ENCODE data around the gene EIF4EBP2.
A peak's percentile ranks its signal among the peaks of the same experiment; 100 is the strongest.

Gene EIF4EBP2

GRCh38 chr10:70379581-70380176, 24.3 kb upstream of the EIF4EBP2 start:
- peak in 1 of 5 experiments; percentile 16 for DNase-seq

- no peak for DNase-seq
These were observed 23.4 kb upstream of the EIF4EBP2 start for GRCh38 chr10:70380350-70381135.

- DNase-seq: peak in 3 of 5 experiments; percentile 9 to 63 (median 12)
These were observed 22.2 kb upstream of the EIF4EBP2 start for GRCh38 chr10:70381471-70382421.

GRCh38 chr10:70391654-70392053, 12.3 kb upstream of the EIF4EBP2 start:
- no peak for DNase-seq

GRCh38 chr10:70396140-70396539, 7.8 kb upstream of the EIF4EBP2 start:
- DNase-seq: no peak

GRCh38 chr10:70399177-70399576, 4.8 kb upstream of the EIF4EBP2 start:
- no peak for DNase-seq

GRCh38 chr10:70403483-70404035, 386 bp upstream of the EIF4EBP2 start:
- DNase-seq: no peak

- no peak for DNase-seq
These were observed 767 bp downstream of the EIF4EBP2 start for GRCh38 chr10:70404787-70405036.

- peak in 3 of 5 experiments; percentile 11 to 79 (median 24) for DNase-seq
These were observed 1.3 kb downstream of the EIF4EBP2 start for GRCh38 chr10:70405037-70405824.

GRCh38 chr10:70409772-70410171, 5.8 kb downstream of the EIF4EBP2 start:
- DNase-seq: no peak

GRCh38 chr10:70410608-70411007, 6.7 kb downstream of the EIF4EBP2 start:
- DNase-seq: no peak

GRCh38 chr10:70412356-70412755, 8.4 kb downstream of the EIF4EBP2 start:
- no peak for DNase-seq

GRCh38 chr10:70417568-70417967, 13.6 kb downstream of the EIF4EBP2 start:
- DNase-seq: peak in 1 of 5 experiments; percentile 22

GRCh38 chr10:70418229-70418628, 14.3 kb downstream of the EIF4EBP2 start:
- DNase-seq: no peak

- DNase-seq: no peak
These were observed 14.8 kb downstream of the EIF4EBP2 start for GRCh38 chr10:70418713-70419112.

GRCh38 chr10:70424320-70424719, 20.4 kb downstream of the EIF4EBP2 start:
- no peak for DNase-seq

GRCh38 chr10:70425096-70425495, 21.2 kb downstream of the EIF4EBP2 start:
- no peak for DNase-seq

GRCh38 chr10:70426823-70427222, 22.9 kb downstream of the EIF4EBP2 start:
- DNase-seq: no peak

GRCh38 chr10:70430493-70431445, 26.8 kb downstream of the EIF4EBP2 start:
- no peak for DNase-seq

- no peak for DNase-seq
These were observed 28.2 kb downstream of the EIF4EBP2 start for GRCh38 chr10:70432101-70432500.

Data from T-helper 2 cell (primary cell).